ENCODE data around the gene RAI1.

RAI1 gene

DNA sequence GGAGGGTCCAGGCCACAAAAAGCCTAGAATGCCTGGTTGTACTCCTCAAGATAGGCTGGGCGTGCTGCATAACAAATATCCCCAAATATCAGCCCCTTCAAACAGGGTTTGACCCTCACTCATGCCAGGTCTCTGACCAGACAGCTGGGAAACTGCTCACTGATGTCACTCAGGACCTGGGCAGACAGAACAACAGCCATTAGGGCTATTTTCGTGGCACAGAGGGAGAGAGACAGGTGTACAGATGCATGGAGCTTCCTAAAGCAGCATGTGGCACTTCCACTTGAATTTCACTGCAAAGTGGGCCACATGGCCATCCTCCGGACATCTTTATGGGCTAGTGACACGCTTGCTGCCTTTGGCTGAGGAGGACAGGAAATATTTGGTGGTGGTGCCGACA is 82.5 kb downstream of the RAI1 start:
- Mint-ChIP-seq H3K27me3 (no peaks in the 10 kb centered on the region), H3K9me3 (no peaks in the 10 kb centered on the region), H3K4me1 (peaks cover 9% of the 10 kb centered on the region), H3K4me3 (no peak overlapping the region), H3K36me3 (ENCODE audit: insufficient read depth) (peaks cover 10% of the 10 kb centered on the region), H3K27ac (ENCODE audit: low read depth) (no peak overlapping the region)
- no peak for DNase-seq (ENCODE audit: low spot score in 2 of 2)
- ATAC-seq (replicated peaks; ENCODE audit: extremely low read depth, poor library complexity, severe bottlenecking) = no peak

- peaks cover 14% of the 10 kb centered on the region for H3K4me1 Mint-ChIP-seq
- ATAC-seq (replicated peaks; ENCODE audit: extremely low read depth, poor library complexity, severe bottlenecking) (no peak), DNase-seq (ENCODE audit: low spot score in 2 of 2) (no peak)
- no peak overlapping the region for H3K4me3 Mint-ChIP-seq
- no peak overlapping the region for H3K27ac Mint-ChIP-seq (ENCODE audit: low read depth)
- H3K9me3 Mint-ChIP-seq = no peaks in the 10 kb centered on the region
- peaks cover 10% of the 10 kb centered on the region for H3K36me3 Mint-ChIP-seq (ENCODE audit: insufficient read depth)
- no peaks in the 10 kb centered on the region for H3K27me3 Mint-ChIP-seq
Observed at GRCh38 chr17:17765359-17766076, 84.3 kb downstream of the RAI1 start.

DNA sequence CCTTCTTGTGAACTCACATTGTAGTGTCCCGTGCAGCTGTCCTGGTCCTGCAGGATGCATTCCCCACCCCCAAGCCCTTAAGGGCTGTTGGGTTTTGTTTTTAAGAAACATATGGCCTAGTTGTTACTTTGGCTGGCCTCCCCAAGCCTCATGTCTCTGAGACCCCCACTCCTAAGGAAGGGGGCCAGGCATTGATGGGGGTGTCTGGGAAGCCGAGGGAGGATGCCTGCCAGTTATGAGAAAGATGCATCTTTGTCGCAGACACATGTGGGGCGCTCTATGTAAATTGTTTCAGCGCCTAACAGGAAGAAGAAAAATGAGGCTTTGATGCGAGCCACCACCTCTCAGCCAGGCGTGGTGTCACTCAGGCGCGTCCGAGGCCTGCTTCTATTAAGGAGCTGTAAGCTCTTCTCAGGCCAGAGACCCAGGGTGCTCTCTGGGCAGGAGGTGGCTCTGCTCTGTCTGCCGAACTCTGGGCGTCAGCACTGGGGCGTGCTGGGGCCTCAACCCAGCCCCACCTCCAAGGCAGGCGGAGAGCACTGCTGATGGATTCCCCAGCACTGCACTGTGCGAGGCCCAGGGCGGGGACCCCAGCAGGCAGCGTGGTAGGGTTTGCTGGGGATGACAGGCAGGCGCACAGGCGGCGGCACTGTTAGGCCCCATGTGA is 85.0 kb downstream of the RAI1 start:
- H3K4me1 Mint-ChIP-seq = peaks cover 14% of the 10 kb centered on the region
- DNase-seq (ENCODE audit: low spot score in 2 of 2) (no peak), ATAC-seq (replicated peaks; ENCODE audit: extremely low read depth, poor library complexity, severe bottlenecking) (no peak)
- no peak overlapping the region for H3K4me3 Mint-ChIP-seq
- H3K27ac Mint-ChIP-seq (ENCODE audit: low read depth) = no peak overlapping the region
- H3K9me3 Mint-ChIP-seq = no peaks in the 10 kb centered on the region
- no peaks in the 10 kb centered on the region for H3K27me3 Mint-ChIP-seq
- H3K36me3 Mint-ChIP-seq (ENCODE audit: insufficient read depth) = peaks cover 10% of the 10 kb centered on the region

GRCh38 chr17:17766744-17767120 is 85.5 kb downstream of the RAI1 start:
- no peaks in the 10 kb centered on the region for H3K27me3 Mint-ChIP-seq
- no peak overlapping the region for H3K4me3 Mint-ChIP-seq
- ATAC-seq (replicated peaks; ENCODE audit: extremely low read depth, poor library complexity, severe bottlenecking) (no peak), DNase-seq (ENCODE audit: low spot score in 2 of 2) (no peak)
- H3K36me3 Mint-ChIP-seq (ENCODE audit: insufficient read depth) = peaks cover 10% of the 10 kb centered on the region
- no peak overlapping the region for H3K27ac Mint-ChIP-seq (ENCODE audit: low read depth)
- H3K4me1 Mint-ChIP-seq = peaks cover 14% of the 10 kb centered on the region
- no peaks in the 10 kb centered on the region for H3K9me3 Mint-ChIP-seq

DNA sequence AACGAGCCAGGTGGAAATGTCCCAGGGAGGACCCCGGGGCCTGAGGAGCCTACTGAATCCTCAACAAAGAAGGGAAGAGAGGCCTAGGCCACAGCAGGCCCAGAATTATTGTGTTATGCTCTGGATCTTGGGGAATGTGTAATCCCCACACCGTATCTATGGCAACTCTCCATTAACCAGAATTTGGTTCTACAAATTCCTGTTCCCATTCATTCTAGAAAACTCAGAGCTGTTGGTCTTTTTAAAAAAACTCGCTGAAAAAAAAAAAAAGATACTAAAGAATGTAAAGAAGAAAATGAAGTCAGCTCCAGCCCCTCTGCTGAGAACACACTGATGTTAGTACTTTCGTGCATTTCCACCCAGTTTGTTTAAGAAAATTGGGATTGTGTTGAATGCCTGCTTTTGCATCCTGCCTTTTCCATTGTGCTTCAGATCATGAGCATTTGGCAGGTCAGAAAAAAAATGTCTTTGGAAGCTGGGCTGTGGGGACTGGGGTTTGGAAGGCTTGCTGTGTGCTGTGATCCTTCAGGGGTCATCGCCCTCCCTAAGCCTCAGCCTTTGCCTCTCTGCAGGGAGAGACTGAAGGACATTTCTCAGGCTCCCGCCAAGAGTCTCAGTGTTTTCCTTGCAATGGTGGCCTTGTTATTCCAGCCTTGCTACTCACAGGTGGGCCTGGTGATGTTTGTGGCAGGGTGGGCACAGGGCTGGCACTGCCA is 86.1 kb downstream of the RAI1 start:
- DNase-seq (ENCODE audit: low spot score in 2 of 2) (no peak), ATAC-seq (replicated peaks; ENCODE audit: extremely low read depth, poor library complexity, severe bottlenecking) (no peak)
- H3K27ac Mint-ChIP-seq (ENCODE audit: low read depth) = no peak overlapping the region
- no peaks in the 10 kb centered on the region for H3K9me3 Mint-ChIP-seq
- H3K4me1 Mint-ChIP-seq = peaks cover 14% of the 10 kb centered on the region
- H3K36me3 Mint-ChIP-seq (ENCODE audit: insufficient read depth) = peaks cover 7% of the 10 kb centered on the region
- H3K4me3 Mint-ChIP-seq = no peak overlapping the region
- no peaks in the 10 kb centered on the region for H3K27me3 Mint-ChIP-seq

DNA sequence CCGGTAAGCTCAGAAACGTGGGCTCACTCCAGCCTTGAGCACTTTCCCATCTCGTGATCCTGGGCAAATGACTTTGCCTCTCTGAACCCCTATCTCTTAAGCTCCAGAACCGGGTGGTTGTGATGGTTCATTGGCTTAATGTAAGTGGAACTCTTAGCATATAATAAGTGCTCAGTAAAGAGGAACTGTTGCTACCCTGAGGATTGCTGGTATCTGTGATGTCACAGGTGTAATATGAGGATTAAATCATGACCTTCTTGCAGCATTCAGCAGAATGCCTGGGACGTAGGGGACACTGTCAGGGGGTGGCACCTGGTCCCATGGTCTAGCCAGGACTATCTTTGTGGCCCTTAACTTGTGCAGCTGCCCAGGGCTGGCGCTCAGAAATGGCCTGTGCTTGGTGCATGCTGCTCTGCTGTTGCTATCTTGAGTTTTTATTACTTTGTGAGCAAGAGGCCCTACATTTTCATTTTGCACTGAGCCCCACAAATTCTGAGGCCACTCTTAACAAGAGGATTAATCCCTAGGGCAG is 86.7 kb downstream of the RAI1 start:
- Mint-ChIP-seq H3K9me3 (no peaks in the 10 kb centered on the region), H3K4me3 (no peak overlapping the region), H3K36me3 (ENCODE audit: insufficient read depth) (peaks cover 7% of the 10 kb centered on the region), H3K4me1 (peaks cover 14% of the 10 kb centered on the region), H3K27ac (ENCODE audit: low read depth) (no peak overlapping the region), H3K27me3 (no peaks in the 10 kb centered on the region)
- DNase-seq (ENCODE audit: low spot score in 2 of 2) (no peak), ATAC-seq (replicated peaks; ENCODE audit: extremely low read depth, poor library complexity, severe bottlenecking) (no peak)

- no peaks in the 10 kb centered on the region for H3K9me3 Mint-ChIP-seq
- peaks cover 14% of the 10 kb centered on the region for H3K4me1 Mint-ChIP-seq
- H3K36me3 Mint-ChIP-seq (ENCODE audit: insufficient read depth) = peaks cover 4% of the 10 kb centered on the region
- no peak overlapping the region for H3K4me3 Mint-ChIP-seq
- DNase-seq (ENCODE audit: low spot score in 2 of 2) (no peak), ATAC-seq (replicated peaks; ENCODE audit: extremely low read depth, poor library complexity, severe bottlenecking) (no peak)
- H3K27me3 Mint-ChIP-seq = no peaks in the 10 kb centered on the region
- peak overlapping the region; percentile 64 for H3K27ac Mint-ChIP-seq (ENCODE audit: low read depth)
Observed at GRCh38 chr17:17768424-17769088, 87.3 kb downstream of the RAI1 start.

GRCh38 chr17:17769869-17770631 is 88.8 kb downstream of the RAI1 start:
- no peaks in the 10 kb centered on the region for H3K27me3 Mint-ChIP-seq

DNA sequence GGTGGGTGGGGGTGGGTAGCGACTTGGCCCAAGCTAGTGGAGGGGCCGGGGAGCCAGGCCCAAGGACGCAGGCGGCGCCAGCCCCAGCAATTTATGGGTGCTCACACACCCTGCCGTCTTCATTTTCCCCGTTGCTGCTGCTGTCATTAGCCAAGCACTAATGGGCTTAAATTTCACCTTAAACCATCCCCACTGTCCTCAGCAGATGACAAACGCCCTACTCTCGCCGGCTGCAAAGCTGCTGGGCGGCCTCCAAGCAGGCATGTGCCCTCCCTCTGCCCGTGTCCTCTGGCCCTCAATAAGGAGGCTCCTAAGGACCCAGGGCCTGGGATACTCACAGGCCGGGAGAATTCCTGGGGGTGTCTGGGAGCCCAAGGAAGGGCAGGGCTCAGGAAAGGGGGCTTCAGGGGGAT is 89.4 kb downstream of the RAI1 start:
- Mint-ChIP-seq H3K4me3 (no peak overlapping the region), H3K4me1 (peaks cover 14% of the 10 kb centered on the region), H3K9me3 (no peaks in the 10 kb centered on the region), H3K27me3 (no peaks in the 10 kb centered on the region), H3K36me3 (ENCODE audit: insufficient read depth) (no peaks in the 10 kb centered on the region), H3K27ac (ENCODE audit: low read depth) (peak overlapping the region; percentile 35)
- DNase-seq (ENCODE audit: low spot score in 2 of 2) = no peak
- no peak for ATAC-seq (replicated peaks; ENCODE audit: extremely low read depth, poor library complexity, severe bottlenecking)

More at GRCh38 chr17:17769869-17770631, 88.8 kb downstream of the RAI1 start:
- Mint-ChIP-seq H3K27ac (ENCODE audit: low read depth) (peak overlapping the region; percentile 64), H3K4me3 (no peak overlapping the region), H3K4me1 (peaks cover 14% of the 10 kb centered on the region), H3K9me3 (no peaks in the 10 kb centered on the region), H3K36me3 (ENCODE audit: insufficient read depth) (no peaks in the 10 kb centered on the region)
- DNase-seq (ENCODE audit: low spot score in 2 of 2) (no peak), ATAC-seq (replicated peaks; ENCODE audit: extremely low read depth, poor library complexity, severe bottlenecking) (no peak)

DNA sequence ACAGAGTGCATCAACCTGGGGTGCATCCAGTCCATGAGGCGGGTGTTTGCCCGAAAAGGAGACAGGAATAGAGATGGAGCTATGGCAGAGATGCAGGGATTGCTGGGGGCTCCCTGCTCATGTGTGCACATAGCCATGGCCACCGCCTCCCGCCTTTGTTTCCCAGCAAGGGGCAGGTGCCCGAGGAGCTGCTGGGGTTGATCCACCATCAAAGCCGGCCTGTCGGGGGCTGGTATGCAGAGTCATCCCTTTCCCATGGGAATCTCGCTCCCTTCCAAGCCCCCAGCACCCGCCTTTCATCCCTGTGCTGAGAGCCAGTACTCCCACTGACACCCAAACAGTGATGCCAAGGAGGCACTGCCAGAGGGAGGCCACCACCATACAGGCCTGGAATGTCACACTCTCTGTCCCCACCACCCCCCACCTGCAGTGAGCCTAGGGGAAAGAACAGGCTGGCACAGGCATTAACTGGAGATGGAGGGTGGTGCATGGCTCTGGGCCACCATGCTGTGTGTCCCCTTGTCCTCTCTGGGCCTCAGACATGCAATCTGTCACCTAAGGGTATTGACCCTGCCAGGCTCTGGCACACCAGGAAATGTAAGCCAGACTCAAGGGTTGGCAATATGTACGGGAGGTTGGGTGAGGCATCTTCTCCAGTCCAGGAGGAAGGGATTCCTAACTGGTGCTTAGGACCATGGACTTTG is 90.4 kb downstream of the RAI1 start:
- Mint-ChIP-seq H3K27ac (ENCODE audit: low read depth) (no peak overlapping the region), H3K27me3 (no peaks in the 10 kb centered on the region), H3K9me3 (no peaks in the 10 kb centered on the region), H3K4me1 (peaks cover 14% of the 10 kb centered on the region), H3K36me3 (ENCODE audit: insufficient read depth) (no peaks in the 10 kb centered on the region), H3K4me3 (no peak overlapping the region)
- no peak for DNase-seq (ENCODE audit: low spot score in 2 of 2)
- ATAC-seq (replicated peaks; ENCODE audit: extremely low read depth, poor library complexity, severe bottlenecking) = no peak

DNA sequence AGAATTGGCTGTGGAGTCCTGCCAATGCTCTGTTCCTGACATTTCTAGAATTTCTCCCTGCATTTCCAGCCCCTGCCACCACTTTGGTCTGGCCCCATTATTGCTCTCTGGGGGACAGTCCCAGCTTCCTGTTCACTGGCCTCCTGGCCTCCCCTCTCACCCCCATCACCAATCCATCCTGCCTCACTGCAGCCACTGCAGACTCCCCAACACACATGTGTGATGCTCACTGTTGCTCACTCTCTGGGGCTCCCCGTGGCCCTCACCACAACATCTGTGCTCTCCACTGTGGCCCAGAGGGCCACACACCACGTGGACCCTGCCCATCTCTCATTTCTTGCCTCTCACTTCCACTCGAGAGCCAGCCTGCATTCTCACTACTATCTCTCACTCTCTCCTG is 91.0 kb downstream of the RAI1 start:
- peaks cover 14% of the 10 kb centered on the region for H3K4me1 Mint-ChIP-seq
- H3K27ac Mint-ChIP-seq (ENCODE audit: low read depth) = no peak overlapping the region
- DNase-seq (ENCODE audit: low spot score in 2 of 2) = no peak
- H3K36me3 Mint-ChIP-seq (ENCODE audit: insufficient read depth) = no peaks in the 10 kb centered on the region
- no peak overlapping the region for H3K4me3 Mint-ChIP-seq
- no peaks in the 10 kb centered on the region for H3K9me3 Mint-ChIP-seq
- H3K27me3 Mint-ChIP-seq = no peaks in the 10 kb centered on the region
- ATAC-seq (replicated peaks; ENCODE audit: extremely low read depth, poor library complexity, severe bottlenecking) = no peak
